HG02678 (cell line): ENCODE measurements around the gene CLEC1B.
"Not testable (repeated sequence)": the region's sequence is repeated elsewhere in the genome, so short reads cannot be mapped to it uniquely, and the experiment has no call there.

Experiments
- ATAC-seq: cut with Tn5 transposase; IDR thresholded peaks from one replicate; pipeline ENCODE4 v1.9.1; 2021; ENCODE audit warnings: mild to moderate bottlenecking, moderate library complexity; ENCODE audit not compliant: unreplicated experiment

The CLEC1B gene

DNA sequence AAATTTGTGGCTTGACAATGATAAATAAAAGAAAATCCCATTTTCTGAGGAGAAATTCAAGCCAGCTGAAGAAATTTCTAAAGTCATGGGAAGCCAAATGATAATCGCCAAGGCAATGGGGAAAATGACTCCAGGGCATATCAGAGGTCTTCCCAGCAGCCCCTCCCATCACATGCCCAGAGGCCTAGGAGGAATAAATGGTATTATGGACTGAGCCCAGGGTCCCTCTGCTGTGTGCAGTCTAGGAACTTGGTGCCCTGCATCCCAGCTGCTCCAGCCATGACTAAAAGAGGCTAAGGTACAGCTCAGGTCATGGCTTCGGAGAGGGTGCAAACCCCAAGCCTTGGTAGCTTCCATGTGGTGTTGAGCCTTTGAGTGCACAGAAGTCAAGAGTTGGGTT is 23.3 kb downstream of the CLEC1B start:
- no peak for ATAC-seq

DNA sequence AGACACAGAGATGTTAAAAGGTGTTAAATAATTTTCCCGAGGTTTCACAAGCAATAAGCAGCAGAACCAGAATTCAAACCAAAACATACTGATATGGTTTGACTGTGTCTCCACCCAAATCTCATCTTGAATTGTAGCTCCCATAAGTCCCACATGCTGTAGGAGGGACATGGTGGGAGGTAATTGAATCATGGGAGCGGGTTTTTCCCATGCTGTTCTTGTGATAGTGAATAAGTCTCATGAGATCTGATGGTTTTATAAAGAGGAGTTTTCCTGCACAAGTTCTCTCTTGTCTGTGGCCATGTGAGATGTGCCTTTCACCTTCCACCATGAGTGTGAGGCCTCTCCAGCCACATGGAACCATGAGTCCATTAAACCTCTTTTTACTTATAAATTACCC is 24.2 kb downstream of the CLEC1B start:
- not testable (repeated sequence) for ATAC-seq

DNA sequence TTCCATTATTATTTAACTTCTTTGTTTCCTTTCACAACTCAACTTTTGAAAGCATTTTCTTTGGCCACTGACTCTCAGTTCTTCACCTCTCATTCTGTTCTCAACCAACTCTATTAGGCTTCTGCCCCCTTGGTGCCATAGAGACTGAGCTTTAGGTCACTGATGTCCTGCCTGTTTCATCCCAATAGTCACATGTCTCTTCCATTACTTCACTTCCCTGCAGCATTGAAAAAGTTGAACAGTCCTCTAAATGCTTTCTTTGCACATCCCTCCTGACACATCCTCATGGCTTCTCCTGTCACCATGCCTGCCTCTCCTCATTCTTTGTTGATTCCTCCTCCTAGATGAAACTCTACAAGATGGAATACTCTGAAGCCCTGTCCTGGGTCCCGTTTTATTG is 25.0 kb downstream of the CLEC1B start:
- ATAC-seq, result no peak

DNA sequence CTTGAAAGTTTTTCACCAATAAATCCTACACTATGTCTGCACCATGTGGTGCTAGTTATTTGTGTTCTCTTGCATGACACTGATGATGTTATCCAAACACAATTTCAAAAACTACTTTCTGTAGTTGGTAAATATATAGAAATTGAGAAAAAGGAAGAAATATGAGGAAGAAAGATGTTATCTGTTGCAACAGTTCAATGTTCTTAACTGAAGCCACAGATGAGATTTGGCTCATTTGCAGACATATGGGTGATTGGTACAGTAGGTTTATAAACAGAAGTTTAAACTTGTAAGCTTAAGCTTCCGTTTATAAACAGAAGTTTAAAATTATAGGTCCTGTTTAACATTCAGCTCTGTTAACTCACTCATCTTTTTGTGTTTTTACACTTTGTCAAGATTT is 27.7 kb downstream of the CLEC1B start, which contains the start of gene CLEC12A:
TSS of gene CLEC12A (plus strand) at position 229 of the 400 bp plus-strand sequence. CDS start 188 bp downstream, outside the sequence.
- ATAC-seq, result no peak

DNA sequence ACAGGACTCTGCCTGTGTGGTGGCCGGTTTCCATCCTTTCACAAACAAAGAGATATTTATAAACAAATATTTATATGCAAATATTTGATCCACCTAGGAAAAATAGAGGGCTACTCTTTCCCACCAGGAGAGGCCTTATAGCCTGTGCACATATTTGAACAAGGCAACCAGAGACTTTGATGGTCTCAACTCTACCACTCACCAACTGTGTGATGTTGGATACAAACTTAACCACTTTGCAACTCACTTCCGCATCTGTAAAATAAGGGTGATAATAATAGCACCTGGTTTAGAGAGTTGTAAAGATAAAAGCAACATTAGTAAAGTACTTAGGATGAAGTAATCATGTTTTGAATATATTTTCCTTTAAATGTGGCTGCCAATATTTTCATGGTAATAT is 29.2 kb downstream of the CLEC1B start:
- ATAC-seq, result no peak

DNA sequence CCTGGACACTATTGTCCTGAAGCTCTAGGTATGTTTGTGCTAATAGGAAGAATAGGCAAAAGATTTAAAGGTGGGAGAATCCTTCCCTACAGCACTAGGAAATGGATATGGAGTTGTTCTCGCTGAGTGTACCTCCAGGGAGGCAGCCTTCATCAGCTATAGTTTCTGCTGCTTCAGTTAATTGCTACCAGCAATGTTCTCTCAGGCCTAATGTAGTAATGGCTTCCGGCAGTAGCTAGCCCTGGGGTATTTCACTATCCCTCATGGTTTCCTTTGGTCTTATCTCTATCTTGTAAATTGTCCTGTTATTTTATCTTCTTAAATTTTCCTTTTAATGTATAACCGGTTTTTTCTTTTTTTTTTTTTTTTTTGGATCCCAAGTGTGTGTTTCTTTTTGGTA is 37.0 kb downstream of the CLEC1B start:
- ATAC-seq, result no peak

DNA sequence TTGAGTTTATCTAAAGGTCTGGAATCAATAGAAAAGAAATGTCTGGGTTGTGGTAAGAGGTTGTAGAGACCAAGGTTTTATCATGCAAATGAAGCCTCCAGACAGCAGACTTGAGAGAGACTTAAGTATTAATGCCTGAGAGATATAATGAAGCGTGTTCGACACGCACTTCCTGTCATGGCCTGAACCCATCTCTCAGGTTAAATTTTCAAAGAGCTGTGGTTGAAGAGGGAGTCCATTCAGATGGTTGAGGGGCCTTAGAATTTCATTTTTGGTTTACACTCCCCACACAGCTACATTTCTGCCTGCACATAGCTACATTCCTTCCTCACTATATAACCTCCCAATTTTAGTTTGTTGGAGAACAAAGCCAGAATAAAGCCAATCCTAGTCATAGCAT is 37.8 kb downstream of the CLEC1B start:
- ATAC-seq, result peak; percentile 91

DNA sequence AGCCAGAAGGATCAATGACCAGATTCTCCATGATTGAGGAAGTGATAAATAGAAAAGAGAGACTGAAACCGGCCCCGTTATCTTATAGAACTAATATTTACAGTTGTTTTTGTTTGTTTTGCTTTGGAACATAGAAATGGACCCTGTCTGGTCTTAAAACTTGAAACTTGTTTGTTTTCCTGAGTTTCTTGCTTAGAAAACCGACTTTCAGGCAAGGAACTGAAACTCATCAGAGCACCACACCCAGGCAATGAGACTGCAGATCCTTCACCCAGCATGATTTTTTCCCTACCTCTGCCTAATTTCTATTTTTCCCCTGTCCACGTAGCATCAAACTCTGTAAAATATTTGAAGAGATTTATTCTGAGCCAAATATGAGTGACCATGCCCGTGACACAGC is 38.3 kb downstream of the CLEC1B start:
- peak; percentile 18 for ATAC-seq

DNA sequence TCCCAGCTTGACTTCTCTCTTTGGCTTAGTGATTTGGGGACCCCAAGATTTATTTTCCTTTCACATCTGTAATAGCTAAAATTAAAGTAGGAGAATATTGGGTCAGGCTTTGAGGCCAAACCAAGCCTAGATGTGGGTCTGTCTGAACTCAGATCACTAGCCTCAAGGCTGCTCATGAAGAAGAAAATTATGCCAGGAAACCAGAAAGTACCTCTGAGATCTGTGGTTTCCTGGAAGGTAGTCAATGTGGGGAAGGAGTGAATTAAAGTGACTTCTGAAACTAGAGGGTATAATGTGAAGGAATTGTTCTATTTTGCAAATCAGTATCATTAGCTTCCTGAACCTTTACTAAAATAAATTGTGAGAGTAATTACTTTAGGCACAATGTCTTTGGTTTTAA is 41.1 kb downstream of the CLEC1B start:
- no peak for ATAC-seq

DNA sequence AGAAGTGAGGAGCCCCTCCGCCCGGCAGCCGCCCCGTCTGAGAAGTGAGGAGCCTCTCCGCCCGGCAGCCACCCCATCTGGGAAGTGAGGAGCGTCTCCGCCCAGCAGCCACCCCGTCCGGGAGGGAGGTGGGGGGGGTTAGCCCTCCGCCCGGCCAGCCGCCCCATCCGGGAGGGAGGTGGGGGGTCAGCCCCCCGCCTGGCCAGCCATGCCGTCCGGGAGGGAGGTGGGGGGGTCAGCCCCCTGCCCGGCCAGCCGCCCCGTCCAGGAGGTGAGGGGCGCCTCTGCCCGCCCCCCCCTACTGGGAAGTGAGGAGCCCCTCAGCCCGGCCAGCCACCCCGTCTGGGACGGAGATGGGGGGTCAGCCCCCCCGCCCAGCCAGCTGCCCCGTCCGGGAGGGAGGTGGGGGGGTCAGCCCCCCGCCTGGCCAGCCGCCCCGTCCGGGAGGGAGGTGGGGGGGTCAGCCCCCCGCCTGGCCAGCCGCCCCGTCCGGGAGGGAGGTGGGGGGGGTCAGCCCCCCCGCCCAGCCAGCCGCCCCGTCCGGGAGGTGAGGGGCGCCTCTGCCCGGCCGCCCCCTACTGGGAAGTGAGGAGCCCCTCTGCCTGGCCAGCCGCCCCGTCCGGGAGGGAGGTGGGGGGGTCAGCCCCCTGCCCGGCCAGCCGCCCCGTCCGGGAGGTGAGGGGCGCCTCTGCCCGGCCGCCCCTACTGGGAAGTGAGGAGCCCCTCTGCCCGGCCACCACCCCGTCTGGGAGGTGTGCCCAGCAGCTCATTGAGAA is 45.8 kb downstream of the CLEC1B start:
- ATAC-seq, result not testable (repeated sequence)

DNA sequence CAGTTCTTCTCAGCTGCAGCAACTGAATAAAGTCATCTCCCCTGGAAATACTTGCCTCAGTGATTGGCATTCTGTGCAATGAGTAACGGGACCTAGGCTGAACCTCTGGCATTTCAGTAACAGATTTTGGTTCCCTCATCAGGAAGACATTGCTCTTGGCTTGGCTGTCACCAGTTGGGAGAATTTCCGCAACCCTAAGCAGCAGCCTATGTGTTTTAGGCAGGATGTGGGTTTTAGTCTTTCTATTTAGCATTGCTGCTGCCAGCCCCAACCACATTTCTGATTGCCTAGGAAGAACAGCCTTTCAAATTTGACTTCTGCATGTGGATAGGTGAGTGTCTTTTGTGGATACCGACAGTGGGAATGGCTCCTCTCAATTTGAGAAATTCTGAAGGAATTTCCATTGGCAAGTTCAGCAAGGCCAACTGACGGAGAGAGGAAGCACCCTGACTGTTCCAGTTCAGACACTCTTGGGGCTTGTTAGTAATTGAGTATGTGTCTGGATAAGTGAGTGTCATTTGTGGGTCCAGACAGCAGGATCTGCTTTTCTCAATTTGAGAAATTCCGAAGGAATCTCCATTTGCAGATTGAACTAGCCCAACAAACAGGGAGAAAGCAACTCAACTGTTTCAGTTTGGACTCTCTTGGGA is 47.8 kb downstream of the CLEC1B start:
- peak; percentile 51 for ATAC-seq

DNA sequence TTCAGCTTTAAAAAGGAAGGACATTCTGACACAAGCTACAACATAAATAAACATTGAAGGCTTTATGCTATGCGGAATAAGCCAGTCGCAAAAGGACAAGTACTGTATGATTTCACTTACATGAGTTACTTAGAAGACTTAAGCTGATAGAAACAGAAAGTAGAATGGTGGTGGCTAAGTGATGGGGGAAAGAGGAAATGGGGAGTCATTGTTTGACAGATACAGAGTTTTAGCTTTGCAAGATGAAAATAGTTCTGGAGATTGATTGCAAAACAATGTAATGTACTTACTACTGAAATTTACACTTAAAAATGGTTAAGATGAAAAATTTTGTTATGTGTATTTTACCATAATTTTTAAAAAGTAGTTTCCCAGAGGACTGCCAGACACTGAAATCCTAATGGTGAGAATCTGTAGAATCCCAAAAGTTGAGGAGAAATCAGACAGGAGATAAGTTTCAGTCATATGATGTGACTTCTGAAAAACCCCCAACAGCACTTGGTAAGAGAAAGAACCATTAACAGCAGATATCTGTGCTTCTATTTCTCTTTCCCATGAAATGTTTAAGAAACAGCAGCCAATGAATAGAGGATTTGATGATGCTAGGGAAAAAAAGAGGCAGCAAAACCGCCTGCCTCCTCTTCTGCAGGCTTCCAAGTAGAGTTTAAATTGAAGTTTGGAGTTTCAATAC is 50.2 kb downstream of the CLEC1B start:
- ATAC-seq, result peak; percentile 97

DNA sequence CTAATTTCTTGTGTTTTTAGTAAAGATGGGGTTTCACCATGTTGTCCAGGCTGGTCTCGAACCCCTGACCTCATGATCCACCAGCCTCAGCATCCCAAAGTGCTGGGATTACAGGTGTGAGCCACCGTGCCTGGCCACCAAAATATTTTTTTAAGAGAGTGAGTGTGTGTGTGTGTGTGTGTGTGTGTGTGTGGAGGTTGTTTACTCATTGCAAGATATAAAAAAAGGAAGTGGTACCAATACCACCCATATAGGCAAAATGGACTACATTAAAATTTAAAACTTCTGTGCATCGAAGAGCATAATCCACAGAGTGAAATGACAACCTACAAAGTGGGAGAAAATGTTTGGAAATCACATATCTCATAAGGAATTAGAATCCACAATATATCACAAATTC is 51.2 kb downstream of the CLEC1B start:
- no peak for ATAC-seq

DNA sequence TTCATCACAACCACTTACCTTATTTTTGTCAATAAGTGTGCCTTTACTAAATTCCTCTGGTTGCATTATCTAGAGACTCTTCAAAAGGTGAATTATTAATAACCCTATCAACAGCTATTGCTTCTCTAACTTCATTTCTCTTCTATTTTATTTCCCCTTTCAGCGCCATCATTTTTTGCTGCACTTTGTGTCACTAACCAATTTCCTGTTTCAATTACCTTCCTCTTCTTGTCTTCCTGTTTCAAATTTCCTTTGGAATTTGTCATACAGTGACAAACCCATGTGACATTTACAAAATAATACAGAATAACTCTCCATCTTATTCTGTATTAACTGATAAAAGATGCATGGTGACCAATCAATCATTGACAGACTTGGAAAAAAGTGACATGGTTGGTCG is 54.5 kb downstream of the CLEC1B start:
- no peak for ATAC-seq

DNA sequence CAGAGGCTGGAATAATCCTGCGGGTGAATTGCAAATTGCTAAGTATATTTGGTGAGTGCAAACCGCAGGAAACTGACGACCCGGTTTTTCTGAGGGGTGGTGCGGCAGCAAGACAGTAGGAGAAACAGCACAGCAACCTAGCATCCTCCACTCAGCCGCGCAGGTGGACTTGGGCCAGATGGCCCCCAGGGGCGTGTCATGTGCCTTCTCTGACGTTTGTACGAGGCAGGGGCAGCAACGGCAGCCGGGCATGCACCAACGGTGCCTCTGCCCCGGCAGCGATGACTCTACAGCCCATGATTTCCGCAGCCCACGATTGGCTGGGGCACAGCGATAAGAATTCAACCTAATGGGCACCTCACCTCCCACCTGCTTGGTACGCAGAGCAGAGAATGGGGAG is 55.7 kb downstream of the CLEC1B start:
- no peak for ATAC-seq
